Stimulated activated naive CD8-positive, alpha-beta T cell treated with anti-CD3 and anti-CD28 coated beads, Interleukin-15, Interleukin-2, amounts not matched to agents 100 ng/mL and 50 ng/mL, for 24 hours (primary cell): ENCODE results near the gene ADCY3.
"Not testable (repeated sequence)": the region's sequence is repeated elsewhere in the genome, so short reads cannot be mapped to it uniquely, and the experiment has no call there.

Experiments
- H3K27ac Mint-ChIP-seq: one replicate; pipeline ENCODE4 v1.8.0; 2021; ENCODE audit warnings: mild to moderate bottlenecking, mixed read lengths
- H3K27me3 Mint-ChIP-seq: one replicate; pipeline ENCODE4 v1.8.0; 2021; ENCODE audit warnings: mixed read lengths
- H3K36me3 Mint-ChIP-seq: one replicate; pipeline ENCODE4 v1.8.0; 2021; ENCODE audit warnings: low read depth, mixed read lengths
- H3K4me1 Mint-ChIP-seq: one replicate; pipeline ENCODE4 v1.8.0; 2021; ENCODE audit warnings: low read depth, mixed read lengths
- H3K4me3 Mint-ChIP-seq: one replicate; pipeline ENCODE4 v1.8.0; 2021; ENCODE audit warnings: mild to moderate bottlenecking, mixed read lengths
- H3K9me3 Mint-ChIP-seq: one replicate; pipeline ENCODE4 v1.8.0; 2021; ENCODE audit warnings: mixed read lengths

The ADCY3 gene

GRCh38 chr2:24844023-24844685 lies 75.9 kb downstream of the ADCY3 start:
- Mint-ChIP-seq H3K4me1 (no peaks in the 10 kb centered on the region), H3K4me3 (no peak overlapping the region), H3K9me3 (no peaks in the 10 kb centered on the region), H3K27ac (no peak overlapping the region), H3K36me3 (peaks cover 21% of the 10 kb centered on the region), H3K27me3 (no peaks in the 10 kb centered on the region)

GRCh38 chr2:24843330-24843860 lies 76.6 kb downstream of the ADCY3 start:
- Mint-ChIP-seq H3K4me3 (no peak overlapping the region), H3K9me3 (no peaks in the 10 kb centered on the region), H3K4me1 (no peaks in the 10 kb centered on the region), H3K27me3 (no peaks in the 10 kb centered on the region), H3K36me3 (peaks cover 19% of the 10 kb centered on the region), H3K27ac (no peak overlapping the region)

GRCh38 chr2:24842081-24843050 lies 77.7 kb downstream of the ADCY3 start:
- peaks cover 18% of the 10 kb centered on the region for H3K36me3 Mint-ChIP-seq
- no peaks in the 10 kb centered on the region for H3K27me3 Mint-ChIP-seq
- H3K4me3 Mint-ChIP-seq = no peak overlapping the region
- no peaks in the 10 kb centered on the region for H3K4me1 Mint-ChIP-seq
- H3K9me3 Mint-ChIP-seq = no peaks in the 10 kb centered on the region
- no peak overlapping the region for H3K27ac Mint-ChIP-seq

- no peak overlapping the region for H3K27ac Mint-ChIP-seq
- no peaks in the 10 kb centered on the region for H3K27me3 Mint-ChIP-seq
- peaks cover 17% of the 10 kb centered on the region for H3K36me3 Mint-ChIP-seq
Observed at GRCh38 chr2:24840962-24841945, 78.8 kb downstream of the ADCY3 start.

GRCh38 chr2:24840164-24840869 lies 79.7 kb downstream of the ADCY3 start:
- no peaks in the 10 kb centered on the region for H3K4me1 Mint-ChIP-seq
- no peak overlapping the region for H3K27ac Mint-ChIP-seq
- H3K4me3 Mint-ChIP-seq = no peak overlapping the region
- peaks cover 21% of the 10 kb centered on the region for H3K36me3 Mint-ChIP-seq
- no peaks in the 10 kb centered on the region for H3K9me3 Mint-ChIP-seq
- H3K27me3 Mint-ChIP-seq = no peaks in the 10 kb centered on the region

More at GRCh38 chr2:24840962-24841945, 78.8 kb downstream of the ADCY3 start:
- H3K4me3 Mint-ChIP-seq = no peak overlapping the region
- no peaks in the 10 kb centered on the region for H3K9me3 Mint-ChIP-seq
- no peaks in the 10 kb centered on the region for H3K4me1 Mint-ChIP-seq

- H3K27me3 Mint-ChIP-seq = no peaks in the 10 kb centered on the region
- no peak overlapping the region for H3K4me3 Mint-ChIP-seq
- no peak overlapping the region for H3K27ac Mint-ChIP-seq
- H3K4me1 Mint-ChIP-seq = no peaks in the 10 kb centered on the region
- H3K36me3 Mint-ChIP-seq = peaks cover 24% of the 10 kb centered on the region
- no peaks in the 10 kb centered on the region for H3K9me3 Mint-ChIP-seq
Observed at GRCh38 chr2:24839729-24840128, 80.3 kb downstream of the ADCY3 start.

GRCh38 chr2:24838541-24838940 lies 81.5 kb downstream of the ADCY3 start:
- Mint-ChIP-seq H3K4me3 (no peak overlapping the region), H3K9me3 (no peaks in the 10 kb centered on the region), H3K36me3 (peaks cover 27% of the 10 kb centered on the region), H3K27ac (no peak overlapping the region), H3K4me1 (no peaks in the 10 kb centered on the region), H3K27me3 (no peaks in the 10 kb centered on the region)

- Mint-ChIP-seq H3K9me3 (no peaks in the 10 kb centered on the region), H3K4me3 (no peak overlapping the region), H3K4me1 (no peaks in the 10 kb centered on the region), H3K27ac (no peak overlapping the region), H3K36me3 (peaks cover 27% of the 10 kb centered on the region), H3K27me3 (no peaks in the 10 kb centered on the region)
Observed at GRCh38 chr2:24837996-24838513, 82.0 kb downstream of the ADCY3 start.

GRCh38 chr2:24836706-24837105 lies 83.3 kb downstream of the ADCY3 start:
- H3K4me3 Mint-ChIP-seq = no peak overlapping the region
- no peaks in the 10 kb centered on the region for H3K9me3 Mint-ChIP-seq
- H3K27ac Mint-ChIP-seq = no peak overlapping the region
- no peaks in the 10 kb centered on the region for H3K4me1 Mint-ChIP-seq
- H3K27me3 Mint-ChIP-seq = no peaks in the 10 kb centered on the region
- peaks cover 27% of the 10 kb centered on the region for H3K36me3 Mint-ChIP-seq

GRCh38 chr2:24836206-24836605 lies 83.8 kb downstream of the ADCY3 start:
- H3K27ac Mint-ChIP-seq = no peak overlapping the region
- no peaks in the 10 kb centered on the region for H3K4me1 Mint-ChIP-seq
- no peaks in the 10 kb centered on the region for H3K27me3 Mint-ChIP-seq
- no peak overlapping the region for H3K4me3 Mint-ChIP-seq
- H3K36me3 Mint-ChIP-seq = peaks cover 27% of the 10 kb centered on the region
- H3K9me3 Mint-ChIP-seq = no peaks in the 10 kb centered on the region

- H3K4me3 Mint-ChIP-seq, H3K27me3 Mint-ChIP-seq, H3K27ac Mint-ChIP-seq, H3K4me1 Mint-ChIP-seq, H3K9me3 Mint-ChIP-seq: not testable (repeated sequence)
- H3K36me3 Mint-ChIP-seq = peaks cover 28% of the 10 kb centered on the region
Observed at GRCh38 chr2:24835411-24835810, 84.6 kb downstream of the ADCY3 start.

- H3K27me3 Mint-ChIP-seq = no peaks in the 10 kb centered on the region
- peaks cover 31% of the 10 kb centered on the region for H3K36me3 Mint-ChIP-seq
- H3K9me3 Mint-ChIP-seq = no peaks in the 10 kb centered on the region
- no peaks in the 10 kb centered on the region for H3K4me1 Mint-ChIP-seq
- no peak overlapping the region for H3K27ac Mint-ChIP-seq
- H3K4me3 Mint-ChIP-seq = no peak overlapping the region
Observed at GRCh38 chr2:24834733-24835395, 85.2 kb downstream of the ADCY3 start.
